Fibroblast of pulmonary artery (primary cell): ENCODE results near the gene EFEMP2.

Source experiments
- DNase-seq: peaks from one replicate; pipeline ENCODE4 v3.0.0-alpha.2; 2010; ENCODE audit warnings: low read depth
- H3K4me3 ChIP-seq: replicated peaks from 2 replicates; pipeline ENCODE4 v1.5.1; 2011; ENCODE audit warnings: low read depth, mild to moderate bottlenecking, control low read depth, low read length, moderate library complexity
- CTCF ChIP-seq: IDR thresholded peaks from 2 replicates; pipeline ENCODE4 v1.5.1; 2011; ENCODE audit warnings: mild to moderate bottlenecking, control low read depth, low read length, inconsistent platforms; ENCODE audit errors: missing control alignments

EFEMP2 gene

GRCh38 chr11:65859095-65859811 is 13.3 kb downstream of the EFEMP2 start:
- peak; percentile 99 for DNase-seq
- peak overlapping the region; percentile 96 for H3K4me3 ChIP-seq
- no peak for TF ChIP-seq CTCF

- H3K4me3 ChIP-seq = peak overlapping the region; percentile 96
- DNase-seq = no peak
- TF ChIP-seq CTCF = no peak
Measured at GRCh38 chr11:65858681-65859087, 13.9 kb downstream of the EFEMP2 start.

- no peak for TF ChIP-seq CTCF
- peak within 1 kb of the TSS; percentile 96 for H3K4me3 ChIP-seq
- DNase-seq = peak; percentile 98
Measured at GRCh38 chr11:65857853-65858680, 14.5 kb downstream of the EFEMP2 start, which contains the start of gene CFL1. Gene CFL1 (minus strand): TSS chr11:65858180. CDS start chr11:65858099, 81 bp downstream.

- peak overlapping the region; percentile 96 for H3K4me3 ChIP-seq
- no peak for TF ChIP-seq CTCF
- no peak for DNase-seq
Measured at GRCh38 chr11:65857500-65857852, 15.1 kb downstream of the EFEMP2 start.

- peak; percentile 62 for DNase-seq
- no peak for TF ChIP-seq CTCF
- peak overlapping the region; percentile 96 for H3K4me3 ChIP-seq
Measured at GRCh38 chr11:65856689-65857499, 15.7 kb downstream of the EFEMP2 start.

- DNase-seq = no peak
- no peak for TF ChIP-seq CTCF
- peak overlapping the region; percentile 96 for H3K4me3 ChIP-seq
Measured at GRCh38 chr11:65855927-65856363, 16.7 kb downstream of the EFEMP2 start.
